Fibroblast of lung (primary cell): Measurements from ENCODE around the gene VAMP5.

Experiments used
- CTCF ChIP-seq, 2 donors: IDR thresholded peaks in 1 of 2; conservative IDR thresholded peaks in 1 of 2; 1 replicate in 1 of 2; 2 replicates in 1 of 2; pipeline ENCODE4 v1.5.1; 2011 to 2012; ENCODE audit warnings: low read length in 2 of 2, control low read depth in 1 of 2, inconsistent platforms in 1 of 2, low read depth in 1 of 2, mild to moderate bottlenecking in 1 of 2
- EZH2 ChIP-seq: IDR thresholded peaks from 2 replicates; pipeline ENCODE4 v1.5.1; 2012; ENCODE audit warnings: low read length, control low read depth, mild to moderate bottlenecking; ENCODE audit errors: missing control alignments

DNA sequence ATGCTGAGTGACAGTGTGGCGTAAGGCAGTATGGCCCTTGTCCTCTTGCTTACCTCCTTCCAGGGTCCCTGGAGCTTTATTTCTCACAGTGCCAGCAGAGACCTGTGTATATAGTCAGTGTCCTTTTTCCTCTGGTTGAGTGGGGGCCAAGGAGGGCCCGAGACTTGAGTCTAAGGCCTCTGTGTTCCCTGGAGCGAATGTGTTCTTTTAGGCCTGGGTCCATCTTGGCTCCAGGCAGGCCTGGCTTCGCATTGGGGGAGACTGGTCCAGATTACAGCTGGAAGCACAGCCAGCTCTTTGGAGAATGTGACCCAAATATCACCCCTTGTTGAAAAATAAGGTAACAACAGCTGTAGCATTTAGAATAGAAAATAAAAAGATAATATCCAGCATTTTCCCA is 5.0 kb downstream of the VAMP5 start:
- TF ChIP-seq CTCF (conservative IDR thresholded peaks at IDR 0.05 in 1 of 2, IDR thresholded peaks at IDR 0.05 in 1 of 2; ENCODE audit: low read depth in 1 of 2, low read length in 2 of 2), result no peak
- TF ChIP-seq EZH2, result no peak
